ENCODE measurements around the gene LMNA. TPM values are rescaled to one million over a fixed set of nuclear protein-coding genes. Genes with fewer than 3 reads are reported as not detected.
A peak's percentile ranks its signal among the peaks of the same experiment; 100 is the strongest.

LMNA gene
- total RNA-seq, 1 experiment from 2014 or later, result 112 TPM

DNA sequence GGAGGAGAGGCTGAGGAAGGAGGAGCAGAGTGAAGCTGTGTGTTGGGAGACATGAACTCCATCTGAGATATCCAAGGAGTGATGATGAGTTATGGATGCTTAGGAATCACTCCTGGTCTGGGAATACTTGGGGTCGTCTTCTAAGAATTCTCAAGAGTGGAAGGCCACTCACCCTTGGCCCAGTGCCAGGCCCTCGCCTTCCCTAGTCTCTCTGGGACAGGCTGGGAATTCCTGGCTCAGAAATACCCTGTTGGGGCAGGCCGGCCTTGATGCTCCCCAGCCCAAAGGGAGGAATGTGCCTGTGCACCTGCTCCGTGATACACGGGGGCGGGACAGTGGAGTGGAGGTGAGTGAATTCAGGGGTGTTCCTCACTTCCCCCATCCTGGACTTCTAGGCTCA, 12.6 kb upstream of the LMNA start:
- Histone ChIP-seq H3K36me3 (ENCODE audit: control insufficient read depth, insufficient read depth, low read length) (no peaks in the 10 kb centered on the region), H3K4me3 (ENCODE audit: low read depth, low read length) (no peak overlapping the region), H3K4me1 (peaks cover 42% of the 10 kb centered on the region), H3K9me3 (no peaks in the 10 kb centered on the region), H3K27me3 (replicated peaks; ENCODE audit: control insufficient read depth, insufficient read depth, low read length) (no peaks in the 10 kb centered on the region)
- no peak overlapping the region for H3K27ac Mint-ChIP-seq (ENCODE audit: unreplicated experiment)
- no peaks in the 10 kb centered on the region for H3K27me3 Mint-ChIP-seq (ENCODE audit: insufficient read depth, unreplicated experiment)
- intact Hi-C loops (cut with micrococcal nuclease; ENCODE audit: unreplicated experiment), result no loop called here
- H3K36me3 Mint-ChIP-seq (ENCODE audit: insufficient read depth, unreplicated experiment), result peaks cover 27% of the 10 kb centered on the region
- no peak overlapping the region for H3K4me3 Mint-ChIP-seq (ENCODE audit: unreplicated experiment)
- TF ChIP-seq CTCF (IDR thresholded peaks at IDR 0.05; ENCODE audit: insufficient read depth in 1 of 2, low read depth in 1 of 2, low read length in 1 of 2, severe bottlenecking in 1 of 2, unreplicated experiment in 1 of 2), result no peak
- DNase-seq, result no peak
- ChIA-PET POLR2A (no interaction called here), CTCF (interaction anchor here (1.1 to 10.1 kb wide), 2 partner anchors 28 to 131 kb away, joined by 3 to 115 read pairs; no protein-coding TSS in a partner anchor)
- BruUV-seq (replicated peaks), result no TSS peak
- peaks cover 59% of the 10 kb centered on the region for H3K4me1 Mint-ChIP-seq (ENCODE audit: low read depth, unreplicated experiment)
- H3K9me3 Mint-ChIP-seq (ENCODE audit: unreplicated experiment), result no peaks in the 10 kb centered on the region

GRCh38 chr1:156102633-156103511, 11.6 kb upstream of the LMNA start:
- Histone ChIP-seq H3K9me3 (no peaks in the 10 kb centered on the region), H3K27me3 (replicated peaks; ENCODE audit: control insufficient read depth, insufficient read depth, low read length) (no peaks in the 10 kb centered on the region), H3K4me1 (peaks cover 42% of the 10 kb centered on the region), H3K4me3 (ENCODE audit: low read depth, low read length) (no peak overlapping the region), H3K36me3 (ENCODE audit: control insufficient read depth, insufficient read depth, low read length) (no peaks in the 10 kb centered on the region)
- H3K4me3 Mint-ChIP-seq (ENCODE audit: unreplicated experiment), result no peak overlapping the region
- no peaks in the 10 kb centered on the region for H3K9me3 Mint-ChIP-seq (ENCODE audit: unreplicated experiment)
- ChIA-PET POLR2A (no interaction called here), CTCF (no interaction called here)
- H3K27me3 Mint-ChIP-seq (ENCODE audit: insufficient read depth, unreplicated experiment), result no peaks in the 10 kb centered on the region
- no peak for DNase-seq
- BruUV-seq (replicated peaks), result no TSS peak
- H3K4me1 Mint-ChIP-seq (ENCODE audit: low read depth, unreplicated experiment), result peaks cover 57% of the 10 kb centered on the region
- intact Hi-C loops (cut with micrococcal nuclease; ENCODE audit: unreplicated experiment), result no loop called here
- TF ChIP-seq CTCF (IDR thresholded peaks at IDR 0.05; ENCODE audit: insufficient read depth in 1 of 2, low read depth in 1 of 2, low read length in 1 of 2, severe bottlenecking in 1 of 2, unreplicated experiment in 1 of 2), result no peak
- H3K36me3 Mint-ChIP-seq (ENCODE audit: insufficient read depth, unreplicated experiment), result peaks cover 26% of the 10 kb centered on the region
- H3K27ac Mint-ChIP-seq (ENCODE audit: unreplicated experiment), result peak overlapping the region; percentile 86

GRCh38 chr1:156103521-156103947, 11.0 kb upstream of the LMNA start:
- no peak for TF ChIP-seq CTCF (IDR thresholded peaks at IDR 0.05; ENCODE audit: insufficient read depth in 1 of 2, low read depth in 1 of 2, low read length in 1 of 2, severe bottlenecking in 1 of 2, unreplicated experiment in 1 of 2)
- Mint-ChIP-seq H3K27ac (ENCODE audit: unreplicated experiment) (peak overlapping the region; percentile 86), H3K4me3 (ENCODE audit: unreplicated experiment) (no peak overlapping the region), H3K9me3 (ENCODE audit: unreplicated experiment) (no peaks in the 10 kb centered on the region), H3K27me3 (ENCODE audit: insufficient read depth, unreplicated experiment) (no peaks in the 10 kb centered on the region), H3K4me1 (ENCODE audit: low read depth, unreplicated experiment) (peaks cover 57% of the 10 kb centered on the region), H3K36me3 (ENCODE audit: insufficient read depth, unreplicated experiment) (peaks cover 26% of the 10 kb centered on the region)
- CTCF ChIA-PET, result interaction anchor here (1.0 to 1.7 kb wide), 2 partner anchors 10 to 26 kb away, joined by 3 to 7 read pairs; no protein-coding TSS in a partner anchor
- no peaks in the 10 kb centered on the region for H3K36me3 ChIP-seq (ENCODE audit: control insufficient read depth, insufficient read depth, low read length)
- DNase-seq, result no peak
- H3K4me1 ChIP-seq, result peaks cover 42% of the 10 kb centered on the region
- intact Hi-C loops (cut with micrococcal nuclease; ENCODE audit: unreplicated experiment), result no loop called here
- POLR2A ChIA-PET, result no interaction called here
- BruUV-seq (replicated peaks), result no TSS peak
- no peaks in the 10 kb centered on the region for H3K9me3 ChIP-seq
- H3K4me3 ChIP-seq (ENCODE audit: low read depth, low read length), result no peak overlapping the region
- H3K27me3 ChIP-seq (replicated peaks; ENCODE audit: control insufficient read depth, insufficient read depth, low read length), result no peaks in the 10 kb centered on the region
